H1 (cell line): ENCODE measurements around the gene NR3C2. TPM values are rescaled to one million over a fixed set of nuclear protein-coding genes. Genes with fewer than 3 reads are reported as not detected.
A peak's percentile ranks its signal among the peaks of the same experiment; 100 is the strongest.

ENCODE experiments used
- CTCF ChIA-PET: fragments of 300-600 bp; sonication (Branson Sonifier 250); formaldehyde crosslinking; loops from one replicate; lab custom pipeline; 2021; ENCODE audit not compliant: partially characterized antibody; lab: Charles Lee
- POLR2A ChIA-PET: fragments of 300-600 bp; sonication (Branson Sonifier 250); formaldehyde crosslinking; loops from one replicate; lab custom pipeline; 2021; ENCODE audit warnings: inconsistent platforms; ENCODE audit not compliant: partially characterized antibody; lab: Charles Lee
- DNase-seq, 2 experiments: peaks; one replicate each; pipeline versions ENCODE4 v3.0.0 to v3.0.0-alpha.2; 2010 to 2022; ENCODE audit warnings: low spot score in 2 of 2, low read depth in 1 of 2, mixed read lengths in 1 of 2
- FAIRE-seq: peaks from 2 replicates; lab custom pipeline; 2011; peaks lifted over from hg19 to GRCh38; lab: Jason Lieb, UNC
- H2AFZ ChIP-seq: 2 replicates; pipeline ENCODE4 v1.8.1; 2012; ENCODE audit warnings: low read length, inconsistent platforms
- H2AK5ac ChIP-seq: 2 replicates; pipeline ENCODE4 v1.6.1; 2013; ENCODE audit warnings: low read depth, low read length
- H2BK120ac ChIP-seq: replicated peaks from 2 replicates; pipeline ENCODE3; 2013; ENCODE audit warnings: low read depth, low read length, inconsistent platforms
- H2BK12ac ChIP-seq: 2 replicates; pipeline ENCODE4 v1.6.1; 2013; ENCODE audit warnings: low read depth, low read length
- H2BK15ac ChIP-seq: 2 replicates; pipeline ENCODE4 v1.6.1; 2013; ENCODE audit warnings: low read length
- H2BK20ac ChIP-seq: 2 replicates; pipeline ENCODE4 v1.6.1; 2013; ENCODE audit warnings: low read length
- H2BK5ac ChIP-seq: 2 replicates; pipeline ENCODE4 v1.6.1; 2013; ENCODE audit warnings: low read depth, low read length
- H3K14ac ChIP-seq: 2 replicates; pipeline ENCODE4 v1.6.1; 2013; ENCODE audit warnings: inconsistent platforms; ENCODE audit not compliant: insufficient read length
- H3K18ac ChIP-seq: 2 replicates; pipeline ENCODE4 v1.6.1; 2013; ENCODE audit warnings: low read length; ENCODE audit errors: extremely low read depth
- H3K23ac ChIP-seq: 2 replicates; pipeline ENCODE4 v1.6.1; 2013; ENCODE audit warnings: inconsistent platforms; ENCODE audit not compliant: insufficient read length
- H3K23me2 ChIP-seq: 2 replicates; pipeline ENCODE4 v1.6.1; 2013; ENCODE audit warnings: low read depth, low read length
- H3K27ac ChIP-seq: 2 replicates; pipeline ENCODE4 v1.6.1; 2011; ENCODE audit warnings: low read depth, low read length, inconsistent platforms
- H3K27me3 ChIP-seq, 4 experiments: replicated peaks in 1 of 4; 1 replicate in 1 of 4; 2 replicates in 3 of 4; pipeline versions ENCODE4 v1.6.1 to v1.8.1; 2011 to 2013; ENCODE audit warnings: low read length in 3 of 4, mild to moderate bottlenecking in 3 of 4, inconsistent platforms in 2 of 4, mixed read lengths in 2 of 4, moderate library complexity in 1 of 4; ENCODE audit not compliant: control insufficient read depth in 3 of 4, insufficient read depth in 3 of 4; ENCODE audit errors: extremely low read depth in 1 of 4
- H3K36me3 ChIP-seq, 4 experiments: 2 replicates each; pipeline versions ENCODE4 v1.6.1 to v1.8.1; 2011 to 2013; ENCODE audit warnings: mild to moderate bottlenecking in 4 of 4, low read length in 3 of 4, moderate library complexity in 2 of 4, control low read depth in 1 of 4, inconsistent platforms in 1 of 4; ENCODE audit not compliant: insufficient read depth in 4 of 4, control insufficient read depth in 2 of 4
- H3K4ac ChIP-seq: replicated peaks from 2 replicates; pipeline ENCODE3; 2013; ENCODE audit warnings: low read length, low read depth, mixed read lengths, inconsistent platforms; ENCODE audit not compliant: insufficient read length
- H3K4me1 ChIP-seq, 4 experiments: replicated peaks in 1 of 4; 1 replicate in 1 of 4; 2 replicates in 3 of 4; pipeline versions ENCODE4 v1.6.1 to v1.8.1; 2011 to 2013; ENCODE audit warnings: low read length in 3 of 4, inconsistent platforms in 2 of 4, mixed read lengths in 1 of 4; ENCODE audit not compliant: insufficient read depth in 4 of 4, control insufficient read depth in 3 of 4
- H3K4me2 ChIP-seq, 2 experiments: 2 replicates each; pipeline versions ENCODE4 v1.6.1 to v1.8.1; 2011 to 2013; ENCODE audit warnings: low read depth in 2 of 2, low read length in 2 of 2, control low read depth in 1 of 2, inconsistent platforms in 1 of 2, mild to moderate bottlenecking in 1 of 2; ENCODE audit not compliant: insufficient read depth in 1 of 2
- H3K4me3 ChIP-seq, 4 experiments: fragments of 200-600, 300-600 bp in 1 of 4; sonication (generic), shearing (Covaris generic), sonication (Bioruptor Twin) in 1 of 4; 2 replicates each; pipeline versions ENCODE4 v1.5.1 to v1.8.1; 2011 to 2016; ENCODE audit warnings: low read length in 4 of 4, low read depth in 3 of 4, control low read depth in 2 of 4, inconsistent platforms in 2 of 4, mild to moderate bottlenecking in 2 of 4, mixed read lengths in 1 of 4, moderate library complexity in 1 of 4; ENCODE audit not compliant: insufficient read depth in 2 of 4; ENCODE audit errors: extremely low read depth in 1 of 4
- H3K56ac ChIP-seq: replicated peaks from 2 replicates; pipeline ENCODE3; 2013; ENCODE audit warnings: low read depth, mild to moderate bottlenecking, mixed read lengths, low read length, inconsistent platforms; ENCODE audit not compliant: insufficient read length
- H3K79me1 ChIP-seq: 2 replicates; pipeline ENCODE4 v1.6.1; 2013; ENCODE audit warnings: low read depth, low read length, control low read depth
- H3K79me2 ChIP-seq, 2 experiments: 2 replicates each; pipeline versions ENCODE4 v1.6.1 to v1.8.1; 2012 to 2013; ENCODE audit warnings: low read length in 2 of 2, mild to moderate bottlenecking in 2 of 2, inconsistent platforms in 1 of 2; ENCODE audit not compliant: insufficient read depth in 2 of 2, control insufficient read depth in 1 of 2
- H3K9ac ChIP-seq, 4 experiments: replicated peaks in 1 of 4; 1 replicate in 1 of 4; 2 replicates in 3 of 4; pipeline versions ENCODE4 v1.6.1 to v1.8.1; 2011 to 2013; ENCODE audit warnings: low read depth in 3 of 4, low read length in 3 of 4, control low read depth in 2 of 4, mild to moderate bottlenecking in 2 of 4, moderate library complexity in 2 of 4, inconsistent platforms in 1 of 4; ENCODE audit errors: extremely low read depth in 1 of 4
- H3K9me3 ChIP-seq, 2 experiments: 2 replicates each; pipeline versions ENCODE4 v1.6.1 to v1.8.1; 2012 to 2013; ENCODE audit warnings: mild to moderate bottlenecking in 2 of 2, moderate library complexity in 2 of 2, control low read depth in 1 of 2, inconsistent platforms in 1 of 2, low read depth in 1 of 2, low read length in 1 of 2, mixed read lengths in 1 of 2; ENCODE audit not compliant: insufficient read depth in 2 of 2
- H4K20me1 ChIP-seq, 2 experiments: replicated peaks in 1 of 2; 2 replicates each; pipeline versions ENCODE3 to v1.8.1; 2011 to 2013; ENCODE audit warnings: inconsistent platforms in 2 of 2, low read length in 2 of 2, mild to moderate bottlenecking in 1 of 2; ENCODE audit not compliant: insufficient read depth in 2 of 2, control insufficient read depth in 1 of 2
- H4K5ac ChIP-seq: 2 replicates; pipeline ENCODE4 v1.6.1; 2013; ENCODE audit warnings: low read length, low read depth, mixed read lengths, inconsistent platforms; ENCODE audit not compliant: insufficient read length
- H4K8ac ChIP-seq: 2 replicates; pipeline ENCODE4 v1.8.0; 2013; ENCODE audit warnings: mild to moderate bottlenecking, moderate library complexity, low read length, inconsistent platforms; ENCODE audit not compliant: insufficient read depth; ENCODE audit errors: extremely low read depth
- H4K91ac ChIP-seq: replicated peaks from 2 replicates; pipeline ENCODE3; 2013; ENCODE audit warnings: low read length, mixed read lengths, inconsistent platforms; ENCODE audit not compliant: insufficient read length
- CHD1 ChIP-seq: IDR thresholded peaks from 2 replicates; pipeline ENCODE4 v1.6.1; 2012; ENCODE audit warnings: low read depth, low read length, improper control_type of control experiment
- HDAC6 ChIP-seq: IDR thresholded peaks from one replicate; pipeline ENCODE4 v1.7.1; 2012; ENCODE audit warnings: low read depth, mild to moderate bottlenecking, inconsistent platforms, low read length, moderate library complexity
- KDM1A ChIP-seq: fragments of 200-600, 300-600 bp; sonication (generic); IDR thresholded peaks from 2 replicates; pipeline ENCODE4 v1.7.1; 2016; ENCODE audit warnings: mild to moderate bottlenecking, low read length, borderline replicate concordance
- KDM4A ChIP-seq: IDR thresholded peaks from one replicate; pipeline ENCODE4 v1.7.1; 2012; ENCODE audit warnings: low read depth, mild to moderate bottlenecking, moderate library complexity, low read length, inconsistent platforms; ENCODE audit not compliant: severe bottlenecking
- KDM5A ChIP-seq: fragments of 200-600 bp; IDR thresholded peaks from 2 replicates; pipeline ENCODE4 v1.7.1; 2012; ENCODE audit warnings: mild to moderate bottlenecking, low read length, inconsistent platforms, mixed read lengths
- NANOG ChIP-seq: IDR thresholded peaks from 2 replicates; pipeline ENCODE4 v1.6.1; 2011; ENCODE audit warnings: low read length, low read depth, mild to moderate bottlenecking, inconsistent platforms; ENCODE audit not compliant: insufficient read depth, poor library complexity, severe bottlenecking
- POLR2A ChIP-seq, 2 experiments: IDR thresholded peaks; 1 replicate in 1 of 2; 2 replicates in 1 of 2; pipeline ENCODE4 v1.6.1; 2011; ENCODE audit warnings: low read depth in 2 of 2, low read length in 2 of 2, mild to moderate bottlenecking in 2 of 2; ENCODE audit errors: control extremely low read depth in 1 of 2
- RAD21 ChIP-seq, 2 experiments: IDR thresholded peaks in 1 of 2; conservative IDR thresholded peaks in 1 of 2; 2 replicates each; pipeline ENCODE4 v1.6.1; 2011; ENCODE audit warnings: low read depth in 2 of 2, low read length in 2 of 2, improper control_type of control experiment in 1 of 2, inconsistent platforms in 1 of 2, mild to moderate bottlenecking in 1 of 2, moderate library complexity in 1 of 2
- RFX5 ChIP-seq: IDR thresholded peaks from 2 replicates; pipeline ENCODE4 v1.6.1; 2011; ENCODE audit warnings: low read depth, low read length, improper control_type of control experiment, borderline replicate concordance
- RXRA ChIP-seq: IDR thresholded peaks from 2 replicates; pipeline ENCODE4 v1.6.1; 2011; ENCODE audit warnings: low read depth, mild to moderate bottlenecking, low read length, moderate library complexity; ENCODE audit not compliant: insufficient read depth
- SP2 ChIP-seq: IDR thresholded peaks from 2 replicates; pipeline ENCODE4 v1.6.1; 2012; ENCODE audit warnings: mild to moderate bottlenecking, low read length, inconsistent platforms
- SP4 ChIP-seq: IDR thresholded peaks from 2 replicates; pipeline ENCODE4 v1.6.1; 2012; ENCODE audit warnings: low read length, inconsistent platforms
- WGBS, 2 experiments: shearing (Covaris generic) in 1 of 2; methylation state at CpG; one replicate each; pipeline versions ENCODE4 v1.1.6 to v1.1.7; 2013 to 2015; ENCODE audit warnings: low lambda C conversion rate in 2 of 2, mixed read lengths in 2 of 2, inconsistent platforms in 1 of 2, low coverage in 1 of 2, missing lambda C conversion rate in 1 of 2; ENCODE audit not compliant: insufficient replicate concordance in 2 of 2, insufficient coverage in 1 of 2, insufficient read length in 1 of 2; ENCODE audit errors: extremely low coverage in 1 of 2, missing lambda C conversion rate in 1 of 2; 5-methylcytosine and 5-hydroxymethylcytosine counted together
- polyA plus RNA-seq, 7 experiments: library from polyadenylated mRNA; depleted of rRNA in 3 of 7; stranded (reverse) in 5 of 7; unstranded in 2 of 7; fragments of >200 nt in 5 of 7; fragments of 200-250 nt in 2 of 7; gene quantifications; 1 replicate in 5 of 7; 2 replicates in 1 of 7; 4 replicates in 1 of 7; pipeline versions ENCODE4 v1.2.1 to v1.2.3, GENCODE V29; 2011 to 2013; ENCODE audit warnings: missing spikeins in 2 of 7, mixed read lengths in 2 of 7
- total RNA-seq: library from RNA; stranded (reverse); fragmentation: NEBNext Ultra II Directional; extraction: Animal tissue kit (Norgen Biotek cat#: 25700); gene quantifications from 2 replicates; pipeline ENCODE4 v1.2.1, GENCODE V29; 2021

Gene NR3C2
- total and polyA plus RNA-seq, 2 of the 8 experiments (the other 6 are each of a cell fraction or from before 2014, with no cell fraction given): 0.80 to 3.9 TPM

- Histone ChIP-seq H3K27me3 (no peaks in the 10 kb centered on the region), H4K20me1 (no peaks in the 10 kb centered on the region), H3K36me3 (no peaks in the 10 kb centered on the region), H3K14ac (no peak overlapping the region), H4K8ac (no peak overlapping the region), H3K4me1 (peaks cover 0 to 19% (median 1%) of the 10 kb centered on the region in 4 experiments; a peak in 4 of 7 replicates), H3K9me3 (no peaks in the 10 kb centered on the region), H3K4me3 (no peak overlapping the region), H3K27ac (no peak overlapping the region), H2BK15ac (no peak overlapping the region), H3K79me1 (no peaks in the 10 kb centered on the region), H3K79me2 (no peaks in the 10 kb centered on the region), H3K56ac (no peak overlapping the region), H3K23me2 (no peaks in the 10 kb centered on the region), H2BK120ac (no peak overlapping the region), H3K9ac (no peak overlapping the region), H2BK20ac (no peak overlapping the region), H4K5ac (no peak overlapping the region), H4K91ac (no peak overlapping the region), H3K4me2 (no peak overlapping the region), H2AK5ac (no peak overlapping the region), H2AFZ (no peak overlapping the region), H2BK12ac (no peak overlapping the region), H2BK5ac (no peak overlapping the region), H3K4ac (no peak overlapping the region), H3K23ac (no peak overlapping the region), H3K18ac (no peak overlapping the region)
- WGBS, 2 experiments: 84% methylated on average over 4 of the region's 4 CpGs; no CpG with 5 or more reads in 1 of the 2 experiments
- no peak for DNase-seq
- ChIA-PET POLR2A (no interaction called here), CTCF (no interaction called here)
- FAIRE-seq: peak; percentile 28
- TF ChIP-seq RFX5 (no peak), RAD21 (IDR thresholded peaks at IDR 0.05 in 1 of 2, conservative IDR thresholded peaks at IDR 0.05 in 1 of 2; ENCODE audit: low read depth in 2 of 2, low read length in 2 of 2) (no peak), POLR2A (IDR thresholded peaks at IDR 0.05; ENCODE audit: control extremely low read depth in 1 of 2, low read depth in 2 of 2, low read length in 2 of 2) (no peak), NANOG (no peak), HDAC6 (no peak), CHD1 (no peak), KDM4A (no peak), KDM5A (no peak), SP4 (no peak), KDM1A (no peak), SP2 (no peak), RXRA (no peak)
Measured at GRCh38 chr4:148112231-148112982, 329.8 kb downstream of the NR3C2 start.
